HL-60 (cell line): ENCODE results near the gene TAF1B.
"Not testable (repeated sequence)": the region's sequence is repeated elsewhere in the genome, so short reads cannot be mapped to it uniquely, and the experiment has no call there.

Experiments used
- DNase-seq, 2 experiments: peaks; one replicate each; pipeline ENCODE4 v3.0.0-alpha.2; 2010 to 2020; ENCODE audit warnings: low read depth in 1 of 2, low spot score in 1 of 2
- H3K27ac ChIP-seq: fragments of 250-450 bp; sonication (Bioruptor Pico); replicated peaks from 2 replicates; pipeline ENCODE4 v1.5.1; 2020; ENCODE audit warnings: mild to moderate bottlenecking, moderate library complexity
- H3K27me3 ChIP-seq: fragments of 250-450 bp; sonication (Bioruptor Pico); 2 replicates; pipeline ENCODE4 v1.5.1; 2021; ENCODE audit warnings: mild to moderate bottlenecking, moderate library complexity; ENCODE audit not compliant: insufficient read depth, poor library complexity, severe bottlenecking
- H3K4me3 ChIP-seq: replicated peaks from 2 replicates; pipeline ENCODE4 v1.5.1; 2011; ENCODE audit warnings: mild to moderate bottlenecking, control low read depth, low read length; ENCODE audit not compliant: insufficient read depth
- GABPA ChIP-seq: IDR thresholded peaks from 2 replicates; pipeline ENCODE4 v1.6.1; 2012; ENCODE audit warnings: low read depth
- POLR2AphosphoS5 ChIP-seq: IDR thresholded peaks from 2 replicates; pipeline ENCODE4 v1.6.1; 2012; ENCODE audit warnings: low read depth
- SPI1 ChIP-seq: IDR thresholded peaks from 2 replicates; pipeline ENCODE4 v1.6.1; 2012; ENCODE audit warnings: low read depth, mild to moderate bottlenecking, borderline replicate concordance
- TF ChIP-seq, protein P1 (sequence below): IDR thresholded peaks from one replicate; pipeline ENCODE4 v1.5.1; 2011; ENCODE audit warnings: low read length, control low read depth, inconsistent platforms; ENCODE audit not compliant: insufficient read depth
- TF ChIP-seq, protein P2 (sequence below): IDR thresholded peaks from 2 replicates; pipeline ENCODE4 v1.6.1; 2012; ENCODE audit warnings: low read depth; ENCODE audit not compliant: insufficient replicate concordance

The TAF1B gene

DNA sequence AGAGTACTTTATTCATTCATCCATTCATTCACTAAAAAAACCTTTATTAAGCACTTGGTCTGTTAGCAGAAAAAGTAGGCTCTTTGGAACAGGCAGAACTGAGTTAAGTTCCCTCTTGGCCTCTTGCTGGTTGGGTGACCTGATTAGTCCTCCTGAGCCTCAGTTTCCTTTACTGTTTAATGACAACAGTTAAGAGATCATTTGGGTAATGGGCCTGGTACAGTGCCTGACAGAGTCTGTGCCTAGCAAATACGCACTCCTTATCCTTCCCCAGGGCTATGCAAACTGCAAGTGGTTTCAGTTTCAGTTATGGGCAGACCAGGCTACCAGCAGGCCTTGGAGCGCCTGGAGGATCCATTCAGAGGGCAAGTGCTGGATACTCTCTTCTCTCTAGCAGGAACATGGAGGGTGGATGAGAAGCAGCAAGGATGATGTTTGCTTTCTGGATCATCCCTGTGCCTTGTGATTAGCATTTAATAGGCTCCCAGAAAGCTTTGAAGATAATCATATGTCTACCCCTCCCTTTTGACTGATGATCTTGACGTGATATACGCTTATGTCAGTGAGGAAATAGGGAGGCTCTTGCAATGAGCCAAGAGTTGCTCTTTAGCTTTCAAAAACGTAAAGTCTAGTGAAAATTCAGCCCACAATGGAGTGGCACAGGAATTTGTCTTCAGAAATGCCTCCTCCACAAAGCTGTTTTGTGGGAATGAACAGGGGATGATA, 12.4 kb upstream of the TAF1B start:
- no peak overlapping the region for H3K27ac ChIP-seq
- DNase-seq, result no peak
- no peak overlapping the region for H3K4me3 ChIP-seq
- TF ChIP-seq SPI1 (no peak), GABPA (no peak), POLR2AphosphoS5 (no peak)
- TF ChIP-seq, protein P1, sequence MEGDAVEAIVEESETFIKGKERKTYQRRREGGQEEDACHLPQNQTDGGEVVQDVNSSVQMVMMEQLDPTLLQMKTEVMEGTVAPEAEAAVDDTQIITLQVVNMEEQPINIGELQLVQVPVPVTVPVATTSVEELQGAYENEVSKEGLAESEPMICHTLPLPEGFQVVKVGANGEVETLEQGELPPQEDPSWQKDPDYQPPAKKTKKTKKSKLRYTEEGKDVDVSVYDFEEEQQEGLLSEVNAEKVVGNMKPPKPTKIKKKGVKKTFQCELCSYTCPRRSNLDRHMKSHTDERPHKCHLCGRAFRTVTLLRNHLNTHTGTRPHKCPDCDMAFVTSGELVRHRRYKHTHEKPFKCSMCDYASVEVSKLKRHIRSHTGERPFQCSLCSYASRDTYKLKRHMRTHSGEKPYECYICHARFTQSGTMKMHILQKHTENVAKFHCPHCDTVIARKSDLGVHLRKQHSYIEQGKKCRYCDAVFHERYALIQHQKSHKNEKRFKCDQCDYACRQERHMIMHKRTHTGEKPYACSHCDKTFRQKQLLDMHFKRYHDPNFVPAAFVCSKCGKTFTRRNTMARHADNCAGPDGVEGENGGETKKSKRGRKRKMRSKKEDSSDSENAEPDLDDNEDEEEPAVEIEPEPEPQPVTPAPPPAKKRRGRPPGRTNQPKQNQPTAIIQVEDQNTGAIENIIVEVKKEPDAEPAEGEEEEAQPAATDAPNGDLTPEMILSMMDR, result no peak
- no peaks in the 10 kb centered on the region for H3K27me3 ChIP-seq

DNA sequence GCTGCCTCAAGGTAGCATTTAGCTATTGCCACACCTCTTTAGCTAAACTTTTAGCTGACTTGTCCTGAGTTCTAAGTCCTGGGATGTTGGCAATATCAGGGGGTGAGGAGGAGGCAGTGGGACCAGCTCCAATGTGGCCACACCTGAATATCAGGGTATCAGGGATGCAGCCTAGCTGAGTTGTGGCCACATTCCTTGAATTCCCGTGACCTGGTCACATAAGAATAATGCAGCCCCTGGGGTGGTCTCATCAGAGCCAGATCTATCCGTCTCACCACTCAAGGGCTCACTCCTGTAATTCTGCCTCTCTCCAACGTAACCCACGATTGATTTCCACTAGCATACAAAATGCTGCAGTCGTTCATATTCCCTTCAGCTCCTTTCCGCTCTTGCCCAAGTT, 11.6 kb upstream of the TAF1B start:
- TF ChIP-seq GABPA (no peak), POLR2AphosphoS5 (no peak), SPI1 (no peak)
- TF ChIP-seq, protein P2, sequence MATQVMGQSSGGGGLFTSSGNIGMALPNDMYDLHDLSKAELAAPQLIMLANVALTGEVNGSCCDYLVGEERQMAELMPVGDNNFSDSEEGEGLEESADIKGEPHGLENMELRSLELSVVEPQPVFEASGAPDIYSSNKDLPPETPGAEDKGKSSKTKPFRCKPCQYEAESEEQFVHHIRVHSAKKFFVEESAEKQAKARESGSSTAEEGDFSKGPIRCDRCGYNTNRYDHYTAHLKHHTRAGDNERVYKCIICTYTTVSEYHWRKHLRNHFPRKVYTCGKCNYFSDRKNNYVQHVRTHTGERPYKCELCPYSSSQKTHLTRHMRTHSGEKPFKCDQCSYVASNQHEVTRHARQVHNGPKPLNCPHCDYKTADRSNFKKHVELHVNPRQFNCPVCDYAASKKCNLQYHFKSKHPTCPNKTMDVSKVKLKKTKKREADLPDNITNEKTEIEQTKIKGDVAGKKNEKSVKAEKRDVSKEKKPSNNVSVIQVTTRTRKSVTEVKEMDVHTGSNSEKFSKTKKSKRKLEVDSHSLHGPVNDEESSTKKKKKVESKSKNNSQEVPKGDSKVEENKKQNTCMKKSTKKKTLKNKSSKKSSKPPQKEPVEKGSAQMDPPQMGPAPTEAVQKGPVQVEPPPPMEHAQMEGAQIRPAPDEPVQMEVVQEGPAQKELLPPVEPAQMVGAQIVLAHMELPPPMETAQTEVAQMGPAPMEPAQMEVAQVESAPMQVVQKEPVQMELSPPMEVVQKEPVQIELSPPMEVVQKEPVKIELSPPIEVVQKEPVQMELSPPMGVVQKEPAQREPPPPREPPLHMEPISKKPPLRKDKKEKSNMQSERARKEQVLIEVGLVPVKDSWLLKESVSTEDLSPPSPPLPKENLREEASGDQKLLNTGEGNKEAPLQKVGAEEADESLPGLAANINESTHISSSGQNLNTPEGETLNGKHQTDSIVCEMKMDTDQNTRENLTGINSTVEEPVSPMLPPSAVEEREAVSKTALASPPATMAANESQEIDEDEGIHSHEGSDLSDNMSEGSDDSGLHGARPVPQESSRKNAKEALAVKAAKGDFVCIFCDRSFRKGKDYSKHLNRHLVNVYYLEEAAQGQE, result no peak
- TF ChIP-seq, protein P1, result no peak
- H3K4me3 ChIP-seq, result no peak overlapping the region
- H3K27me3 ChIP-seq, result no peaks in the 10 kb centered on the region
- no peak for DNase-seq
- no peak overlapping the region for H3K27ac ChIP-seq

DNA sequence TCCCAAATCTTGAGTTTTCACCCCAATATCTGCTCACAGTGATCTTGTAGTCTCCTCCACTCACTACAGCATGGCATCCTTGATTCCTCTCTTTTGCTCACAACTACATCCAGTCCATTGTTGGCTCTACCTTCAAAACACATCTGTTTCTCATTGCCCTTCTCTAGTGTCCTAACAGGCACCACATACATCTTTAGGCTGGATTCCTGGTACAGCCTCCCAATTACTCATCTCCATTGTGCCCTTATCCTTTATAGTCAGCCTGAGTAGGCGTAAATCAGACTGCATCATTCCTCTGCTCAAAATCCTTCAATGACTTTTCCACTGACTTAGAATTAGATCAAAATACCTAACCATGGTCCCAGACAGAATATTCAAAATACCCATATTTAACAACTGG, 10.7 kb upstream of the TAF1B start:
- H3K4me3 ChIP-seq, result no peak overlapping the region
- TF ChIP-seq SPI1, result no peak
- TF ChIP-seq, protein P2, result no peak
- no peak for TF ChIP-seq GABPA
- no peak for TF ChIP-seq POLR2AphosphoS5
- TF ChIP-seq, protein P1, result no peak
- no peak for DNase-seq
- no peaks in the 10 kb centered on the region for H3K27me3 ChIP-seq
- H3K27ac ChIP-seq, result no peak overlapping the region

DNA sequence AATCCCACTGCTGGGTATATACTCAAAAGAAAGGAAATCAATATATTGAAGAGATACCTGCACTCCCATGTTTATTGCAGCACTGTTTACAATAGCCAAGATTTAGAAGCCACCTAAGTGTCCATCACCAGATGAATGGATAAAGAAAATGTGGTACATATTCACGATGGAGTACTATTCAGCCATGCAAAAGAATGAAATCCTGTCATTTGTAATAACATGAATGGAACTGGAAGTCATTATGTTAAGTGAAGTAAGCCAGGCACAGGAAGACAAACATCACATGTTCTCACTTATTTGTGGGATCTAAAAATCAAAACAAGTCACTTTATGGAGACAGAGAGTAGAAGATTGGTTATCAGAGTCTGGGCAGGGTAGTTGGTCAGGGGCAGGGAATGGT, 8.2 kb upstream of the TAF1B start:
- H3K4me3 ChIP-seq, H3K27me3 ChIP-seq, DNase-seq, H3K27ac ChIP-seq: not testable (repeated sequence)
